CD4-positive, alpha-beta memory T cell (primary cell): Measurements from ENCODE around the gene MESP2. TPM values are rescaled to one million over a fixed set of nuclear protein-coding genes. Genes with fewer than 3 reads are reported as not detected.
A peak's percentile ranks its signal among the peaks of the same experiment; 100 is the strongest.

Experiments used
- CTCF ChIA-PET: fragments of 350-600 bp; sonication (Branson Sonifier 250); formaldehyde crosslinking; loops from one replicate; lab custom pipeline; 2021; ENCODE audit warnings: inconsistent platforms; ENCODE audit not compliant: partially characterized antibody; lab: Charles Lee
- POLR2A ChIA-PET: fragments of 350-600 bp; sonication (Branson Sonifier 250); formaldehyde crosslinking; loops from one replicate; lab custom pipeline; 2021; ENCODE audit not compliant: partially characterized antibody; lab: Charles Lee
- DNase-seq, 5 donors: peaks; one replicate each; pipeline versions ENCODE4 v3.0.0 to v3.0.0-alpha.2; 2020 to 2022; ENCODE audit warnings: mixed read lengths in 1 of 5
- H3K27ac ChIP-seq: one replicate; pipeline ENCODE4 v1.7.0; 2013; ENCODE audit warnings: low read depth, low read length
- H3K27me3 ChIP-seq: 2 replicates; pipeline ENCODE4 v1.7.0; 2013; ENCODE audit warnings: mild to moderate bottlenecking, low read length, moderate library complexity; ENCODE audit not compliant: insufficient read depth
- H3K36me3 ChIP-seq: 2 replicates; pipeline ENCODE4 v1.7.0; 2013; ENCODE audit warnings: mild to moderate bottlenecking, low read length, moderate library complexity; ENCODE audit not compliant: insufficient read depth
- H3K4me1 ChIP-seq: 2 replicates; pipeline ENCODE4 v1.7.0; 2013; ENCODE audit warnings: mild to moderate bottlenecking, low read length, moderate library complexity; ENCODE audit not compliant: insufficient read depth
- H3K4me3 ChIP-seq, 2 donors: one replicate each; pipeline ENCODE4 v1.7.0; 2013; ENCODE audit warnings: low read length in 2 of 2, mild to moderate bottlenecking in 1 of 2
- H3K9me3 ChIP-seq, 2 donors: one replicate each; pipeline ENCODE4 v1.7.0; 2013; ENCODE audit warnings: low read length in 2 of 2, control low read depth in 1 of 2; ENCODE audit not compliant: control insufficient read depth in 1 of 2
- H3K27ac Mint-ChIP-seq, 7 donors: one replicate each; pipeline ENCODE4 v1.8.0; 2020 to 2021; ENCODE audit warnings: mixed read lengths in 7 of 7, mild to moderate bottlenecking in 6 of 7, inconsistent platforms in 3 of 7, moderate library complexity in 3 of 7
- H3K27me3 Mint-ChIP-seq, 2 donors: one replicate each; pipeline ENCODE4 v1.8.0; 2020 to 2021; ENCODE audit warnings: mixed read lengths in 2 of 2
- H3K36me3 Mint-ChIP-seq, 2 donors: one replicate each; pipeline ENCODE4 v1.8.0; 2020 to 2021; ENCODE audit warnings: mixed read lengths in 2 of 2, inconsistent platforms in 1 of 2, mild to moderate bottlenecking in 1 of 2
- H3K4me1 Mint-ChIP-seq, 4 donors: one replicate each; pipeline ENCODE4 v1.8.0; 2020 to 2021; ENCODE audit warnings: mixed read lengths in 4 of 4, mild to moderate bottlenecking in 1 of 4
- H3K4me3 Mint-ChIP-seq, 8 donors: one replicate each; pipeline ENCODE4 v1.8.0; 2020 to 2021; ENCODE audit warnings: mixed read lengths in 8 of 8, mild to moderate bottlenecking in 7 of 8, moderate library complexity in 6 of 8, inconsistent platforms in 3 of 8
- H3K9me3 Mint-ChIP-seq, 8 donors: one replicate each; pipeline ENCODE4 v1.8.0; 2020 to 2021; ENCODE audit warnings: mixed read lengths in 8 of 8, mild to moderate bottlenecking in 5 of 8, inconsistent platforms in 3 of 8, moderate library complexity in 1 of 8
- intact Hi-C: fragments of 100-400 bp; cut with micrococcal nuclease; formaldehyde crosslinking; loops from one replicate; pipeline ENCODE4 v1.15.1; 2023
- polyA plus RNA-seq, 2 donors: library from polyadenylated mRNA; unstranded; fragments of 300-500 nt; fragmentation: Illumina TruSeq; gene quantifications; one replicate each; pipeline ENCODE4 v1.2.3, GENCODE V29; 2021
- total RNA-seq, 2 experiments: library from RNA; stranded (reverse); gene quantifications; one replicate each; pipeline ENCODE4 v1.2.3, GENCODE V29; 2021

MESP2 gene
- total and polyA plus RNA-seq, 4 experiments from 2014 or later, result not detected

- Histone ChIP-seq H3K9me3 (no peaks in the 10 kb centered on the region), H3K36me3 (no peaks in the 10 kb centered on the region), H3K4me3 (no peak overlapping the region), H3K27ac (no peak overlapping the region), H3K27me3 (no peaks in the 10 kb centered on the region), H3K4me1 (no peaks in the 10 kb centered on the region)
- H3K27me3 Mint-ChIP-seq, result peaks cover 2% of the 10 kb centered on the region in 2 donors
- POLR2A ChIA-PET, result no interaction called here
- H3K4me3 Mint-ChIP-seq, result no peak overlapping the region
- no peak overlapping the region for H3K27ac Mint-ChIP-seq
- no peak for DNase-seq
- peaks cover 0 to 2% (median 0%) of the 10 kb centered on the region in 8 donors for H3K9me3 Mint-ChIP-seq
- peaks cover 0 to 7% (median 2%) of the 10 kb centered on the region in 4 donors for H3K4me1 Mint-ChIP-seq
- CTCF ChIA-PET, result interaction anchor here (0.5 to 1.8 kb wide), 3 partner anchors 10 to 733 kb away, joined by 3 to 8 read pairs (median 6); no protein-coding TSS in a partner anchor
- intact Hi-C loops, result no loop called here
- H3K36me3 Mint-ChIP-seq, result no peaks in the 10 kb centered on the region
These were observed 33.1 kb upstream of the MESP2 start for GRCh38 chr15:89743011-89743410.

DNA sequence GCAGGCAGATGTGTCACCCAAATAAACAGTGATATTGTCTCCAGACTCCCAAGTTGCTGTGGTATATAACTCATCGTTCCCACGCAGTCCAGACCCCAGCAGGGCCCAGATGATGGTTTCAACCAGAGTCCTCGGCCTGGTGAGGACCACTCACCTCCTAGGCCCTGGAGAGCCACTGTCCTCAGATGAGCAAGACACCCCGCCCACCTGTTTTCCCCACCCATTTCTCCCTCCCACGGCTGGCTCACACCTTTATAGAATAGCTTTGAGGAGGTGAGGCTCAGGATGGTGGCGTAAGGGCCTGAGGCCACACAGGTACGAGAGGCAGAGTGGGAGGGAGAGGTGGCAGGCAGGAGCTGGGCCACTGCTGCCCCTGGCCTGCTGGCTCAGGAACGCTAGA lies 32.5 kb upstream of the MESP2 start:
- peaks cover 2% of the 10 kb centered on the region in 2 donors for H3K27me3 Mint-ChIP-seq
- no peak overlapping the region for H3K27ac Mint-ChIP-seq
- H3K36me3 Mint-ChIP-seq, result no peaks in the 10 kb centered on the region
- H3K9me3 Mint-ChIP-seq, result peaks cover 0 to 2% (median 0%) of the 10 kb centered on the region in 8 donors
- Histone ChIP-seq H3K27ac (no peak overlapping the region), H3K36me3 (no peaks in the 10 kb centered on the region), H3K27me3 (no peaks in the 10 kb centered on the region), H3K9me3 (no peaks in the 10 kb centered on the region), H3K4me3 (no peak overlapping the region), H3K4me1 (no peaks in the 10 kb centered on the region)
- CTCF ChIA-PET, result interaction anchor here (0.5 to 1.8 kb wide), 3 partner anchors 10 to 732 kb away, joined by 3 to 8 read pairs (median 6); no protein-coding TSS in a partner anchor
- intact Hi-C loops, result no loop called here
- no peak for DNase-seq
- POLR2A ChIA-PET, result no interaction called here
- no peak overlapping the region for H3K4me3 Mint-ChIP-seq
- peaks cover 0 to 7% (median 2%) of the 10 kb centered on the region in 4 donors for H3K4me1 Mint-ChIP-seq

DNA sequence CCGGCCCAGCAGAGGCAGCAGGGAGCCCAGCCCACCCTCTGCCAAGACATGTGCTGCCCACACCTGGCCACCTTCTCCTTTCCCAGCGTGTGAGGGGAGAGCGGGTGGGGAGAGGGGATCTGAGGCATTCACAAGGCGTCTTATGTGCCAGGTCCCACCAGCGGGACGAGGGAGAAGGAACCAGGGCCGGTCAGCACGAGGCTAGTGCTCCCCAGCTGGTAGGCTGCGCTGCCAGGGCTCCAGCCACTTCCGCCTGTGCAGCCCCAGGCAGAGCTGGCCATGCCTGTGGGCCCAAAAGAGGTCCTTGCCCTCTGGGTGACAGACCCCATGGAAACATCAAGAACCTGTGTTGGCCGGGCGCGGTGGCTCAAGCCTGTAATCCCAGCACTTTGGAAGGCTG lies 31.0 kb upstream of the MESP2 start:
- H3K36me3 Mint-ChIP-seq, result no peaks in the 10 kb centered on the region
- intact Hi-C loops, result no loop called here
- H3K27ac Mint-ChIP-seq, result peak overlapping the region in 1 of 7 donors; percentile 42
- H3K4me3 Mint-ChIP-seq, result no peak overlapping the region
- CTCF ChIA-PET, result no interaction called here
- H3K9me3 ChIP-seq, result no peaks in the 10 kb centered on the region
- peaks cover 2 to 5% of the 10 kb centered on the region in 2 donors for H3K27me3 Mint-ChIP-seq
- POLR2A ChIA-PET, result no interaction called here
- H3K27ac ChIP-seq, result no peak overlapping the region
- H3K4me1 Mint-ChIP-seq, result peaks cover under 1 to 6% (median 1%) of the 10 kb centered on the region in 4 donors
- H3K9me3 Mint-ChIP-seq, result peaks cover 0 to 2% (median 0%) of the 10 kb centered on the region in 8 donors
- peaks cover 4% of the 10 kb centered on the region for H3K4me1 ChIP-seq
- no peak overlapping the region for H3K4me3 ChIP-seq
- no peak for DNase-seq
- H3K27me3 ChIP-seq, result no peaks in the 10 kb centered on the region
- H3K36me3 ChIP-seq, result no peaks in the 10 kb centered on the region

GRCh38 chr15:89745768-89746167 lies 30.4 kb upstream of the MESP2 start:
- Histone ChIP-seq H3K27ac (no peak overlapping the region), H3K36me3 (no peaks in the 10 kb centered on the region), H3K27me3 (no peaks in the 10 kb centered on the region), H3K4me1 (peaks cover 4% of the 10 kb centered on the region), H3K9me3 (no peaks in the 10 kb centered on the region), H3K4me3 (no peak overlapping the region)
- H3K4me1 Mint-ChIP-seq, result peaks cover 0 to 6% (median 0%) of the 10 kb centered on the region in 4 donors
- DNase-seq, result no peak
- POLR2A ChIA-PET, result no interaction called here
- CTCF ChIA-PET, result no interaction called here
- H3K9me3 Mint-ChIP-seq, result peaks cover 0 to 2% (median 0%) of the 10 kb centered on the region in 8 donors
- H3K4me3 Mint-ChIP-seq, result no peak overlapping the region
- no peak overlapping the region for H3K27ac Mint-ChIP-seq
- H3K27me3 Mint-ChIP-seq, result peaks cover 2 to 5% of the 10 kb centered on the region in 2 donors
- intact Hi-C loops, result no loop called here
- H3K36me3 Mint-ChIP-seq, result no peaks in the 10 kb centered on the region

DNA sequence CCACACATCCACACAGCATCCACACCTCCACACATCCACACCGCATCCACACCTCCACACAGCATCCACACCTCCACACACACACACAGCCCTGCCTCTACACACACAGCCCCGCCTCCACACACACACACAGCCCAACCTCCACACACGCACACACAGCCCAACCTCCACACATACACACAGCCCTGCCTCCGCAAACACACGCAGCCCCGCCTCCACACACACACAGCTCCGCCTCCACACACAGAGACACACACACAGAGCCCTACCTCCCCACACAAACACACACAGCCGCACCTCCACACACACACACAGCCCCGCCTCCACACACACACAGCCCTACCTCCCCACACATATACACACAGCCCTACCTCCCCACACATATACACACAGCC lies 29.7 kb upstream of the MESP2 start:
- peaks cover 7% of the 10 kb centered on the region for H3K4me1 ChIP-seq
- no peak for DNase-seq
- no peaks in the 10 kb centered on the region for H3K36me3 Mint-ChIP-seq
- no peak overlapping the region for H3K4me3 ChIP-seq
- peaks cover 0 to 6% (median 0%) of the 10 kb centered on the region in 4 donors for H3K4me1 Mint-ChIP-seq
- intact Hi-C loops, result no loop called here
- no peaks in the 10 kb centered on the region for H3K9me3 ChIP-seq
- no peak overlapping the region for H3K27ac ChIP-seq
- CTCF ChIA-PET, result no interaction called here
- POLR2A ChIA-PET, result no interaction called here
- H3K27ac Mint-ChIP-seq, result no peak overlapping the region
- H3K9me3 Mint-ChIP-seq, result peaks cover 0 to 2% (median 0%) of the 10 kb centered on the region in 8 donors
- H3K27me3 Mint-ChIP-seq, result peaks cover 2 to 5% of the 10 kb centered on the region in 2 donors
- no peaks in the 10 kb centered on the region for H3K27me3 ChIP-seq
- H3K4me3 Mint-ChIP-seq, result no peak overlapping the region
- H3K36me3 ChIP-seq, result no peaks in the 10 kb centered on the region

- no peak overlapping the region for H3K27ac ChIP-seq
- no peaks in the 10 kb centered on the region for H3K36me3 ChIP-seq
- no peak for DNase-seq
- peaks cover 0 to under 1% (median 0%) of the 10 kb centered on the region in 8 donors for H3K9me3 Mint-ChIP-seq
- no peaks in the 10 kb centered on the region for H3K27me3 ChIP-seq
- ChIA-PET CTCF (interaction anchor here (0.9 kb wide), 1 partner anchor 127 kb away, joined by 5 read pairs; no protein-coding TSS in a partner anchor), POLR2A (no interaction called here)
- no peak overlapping the region for H3K27ac Mint-ChIP-seq
- H3K9me3 ChIP-seq, result no peaks in the 10 kb centered on the region
- H3K36me3 Mint-ChIP-seq, result no peaks in the 10 kb centered on the region
- intact Hi-C loops, result no loop called here
- no peak overlapping the region for H3K4me3 ChIP-seq
- peak overlapping the region in 5 of 8 donors; percentile 3 to 59 (median 33) for H3K4me3 Mint-ChIP-seq
- H3K4me1 Mint-ChIP-seq, result peaks cover 0 to 6% (median 0%) of the 10 kb centered on the region in 4 donors
- H3K4me1 ChIP-seq, result peaks cover 9% of the 10 kb centered on the region
- H3K27me3 Mint-ChIP-seq, result peaks cover 5% of the 10 kb centered on the region in 2 donors
These were observed 28.1 kb upstream of the MESP2 start for GRCh38 chr15:89747708-89748682.

GRCh38 chr15:89749054-89749453 lies 27.1 kb upstream of the MESP2 start:
- no peak for DNase-seq
- H3K4me3 ChIP-seq, result no peak overlapping the region
- H3K9me3 ChIP-seq, result no peaks in the 10 kb centered on the region
- CTCF ChIA-PET, result interaction anchor here (0.9 to 3.4 kb wide), 2 partner anchors 9 to 126 kb away, joined by 5 to 15 read pairs; no protein-coding TSS in a partner anchor
- Mint-ChIP-seq H3K9me3 (no peaks in the 10 kb centered on the region), H3K27me3 (peaks cover 5% of the 10 kb centered on the region in 2 donors), H3K4me1 (peaks cover 0 to 6% (median 0%) of the 10 kb centered on the region in 4 donors), H3K27ac (no peak overlapping the region), H3K36me3 (no peaks in the 10 kb centered on the region), H3K4me3 (peak overlapping the region in 6 of 8 donors; percentile 48 to 81 (median 68))
- H3K36me3 ChIP-seq, result no peaks in the 10 kb centered on the region
- H3K27me3 ChIP-seq, result no peaks in the 10 kb centered on the region
- peaks cover 9% of the 10 kb centered on the region for H3K4me1 ChIP-seq
- H3K27ac ChIP-seq, result no peak overlapping the region
- intact Hi-C loops, result no loop called here
- POLR2A ChIA-PET, result interaction anchor here (1.7 kb wide), 1 partner anchor 9 kb away, joined by 5 read pairs; no protein-coding TSS in a partner anchor
